Measurements from ENCODE around the gene VSTM4. TPM values are rescaled to one million over a fixed set of nuclear protein-coding genes. Genes with fewer than 3 reads are reported as not detected.

Gene VSTM4
- total RNA-seq, 1 experiment from 2014 or later: 0.13 TPM

GRCh38 chr10:48978318-48978717, 137.0 kb downstream of the VSTM4 start:
- TF ChIP-seq POLR2AphosphoS5 (IDR thresholded peaks at IDR 0.05; ENCODE audit: low read depth, low read length) (no peak), CTCF (IDR thresholded peaks at IDR 0.05) (no peak), TCF7L2 (IDR thresholded peaks at IDR 0.05; ENCODE audit: low read depth, low read length) (no peak), SIN3A (IDR thresholded peaks at IDR 0.05; ENCODE audit: borderline replicate concordance, insufficient read depth, low read depth, low read length) (no peak), REST (IDR thresholded peaks at IDR 0.05; ENCODE audit: insufficient read depth in 1 of 2, low read depth in 2 of 2, low read length in 1 of 2) (no peak)
- no peaks in the 10 kb centered on the region for H3K4me1 ChIP-seq (ENCODE audit: control insufficient read depth, insufficient read depth, low read length)
- no peak overlapping the region for H3K4me3 ChIP-seq (ENCODE audit: low read depth in 2 of 2, low read length in 2 of 2)
- in situ Hi-C loops (cut with HindIII; ENCODE audit: low pct_unique_long_range_greater_than_20kb, low sequenced_read_pairs): no loop called here
- no peak overlapping the region for H3K27ac ChIP-seq (ENCODE audit: low read length)
- ChIA-PET POLR2A (no interaction called here), CTCF (interaction anchor here (0.6 kb wide), 1 partner anchor 416 kb away, joined by 5 read pairs; no protein-coding TSS in a partner anchor)
- ATAC-seq (no peak), DNase-seq (ENCODE audit: low read depth, low spot score) (no peak)
- no peaks in the 10 kb centered on the region for H3K36me3 ChIP-seq (ENCODE audit: control insufficient read depth, insufficient read depth, low read length)
- intact Hi-C loops (cut with micrococcal nuclease; ENCODE audit: unreplicated experiment): no loop called here
- BruUV-seq (replicated peaks): no TSS peak
- no peaks in the 10 kb centered on the region for H3K27me3 ChIP-seq (ENCODE audit: control insufficient read depth, insufficient read depth, low read length)
- no peaks in the 10 kb centered on the region for H3K9me3 ChIP-seq (ENCODE audit: control insufficient read depth, insufficient read depth, low read depth, low read length)

- in situ Hi-C loops (cut with HindIII; ENCODE audit: low pct_unique_long_range_greater_than_20kb, low sequenced_read_pairs) (no loop called here), intact Hi-C loops (cut with micrococcal nuclease; ENCODE audit: unreplicated experiment) (no loop called here)
- BruUV-seq (replicated peaks): no TSS peak
- Histone ChIP-seq H3K36me3 (ENCODE audit: control insufficient read depth, insufficient read depth, low read length) (no peaks in the 10 kb centered on the region), H3K4me3 (ENCODE audit: low read depth in 2 of 2, low read length in 2 of 2) (no peak overlapping the region), H3K27me3 (ENCODE audit: control insufficient read depth, insufficient read depth, low read length) (peaks cover 2% of the 10 kb centered on the region; the same call in 1 of the 2 replicates), H3K9me3 (ENCODE audit: control insufficient read depth, insufficient read depth, low read depth, low read length) (no peaks in the 10 kb centered on the region), H3K4me1 (ENCODE audit: control insufficient read depth, insufficient read depth, low read length) (no peaks in the 10 kb centered on the region), H3K27ac (ENCODE audit: low read length) (no peak overlapping the region)
- POLR2A ChIA-PET: no interaction called here
- TF ChIP-seq POLR2AphosphoS5 (IDR thresholded peaks at IDR 0.05; ENCODE audit: low read depth, low read length) (no peak), SIN3A (IDR thresholded peaks at IDR 0.05; ENCODE audit: borderline replicate concordance, insufficient read depth, low read depth, low read length) (no peak), CTCF (IDR thresholded peaks at IDR 0.05) (no peak; the same call in 1 of the 2 replicates), REST (IDR thresholded peaks at IDR 0.05; ENCODE audit: insufficient read depth in 1 of 2, low read depth in 2 of 2, low read length in 1 of 2) (no peak), TCF7L2 (IDR thresholded peaks at IDR 0.05; ENCODE audit: low read depth, low read length) (no peak)
- ATAC-seq: peak; percentile 88
- CTCF ChIA-PET: interaction anchor here (0.6 to 0.7 kb wide), 2 partner anchors 189 to 621 kb away, joined by 3 to 4 read pairs; no protein-coding TSS in a partner anchor
- no peak for DNase-seq (ENCODE audit: low read depth, low spot score)
Observed at GRCh38 chr10:48976196-48976595, 139.1 kb downstream of the VSTM4 start.
